Neuronal stem cell (in vitro differentiated cells): ENCODE results near the gene PPFIA1.

Source experiments
- DNase-seq: peaks from one replicate; pipeline ENCODE4 v3.0.0-alpha.2; 2013; ENCODE audit warnings: low spot score
- H2AFZ ChIP-seq: one replicate; pipeline ENCODE4 v1.6.1; 2013; ENCODE audit warnings: mild to moderate bottlenecking, low read length, inconsistent platforms
- H2AK5ac ChIP-seq: 2 replicates; pipeline ENCODE4 v1.6.1; 2013; ENCODE audit warnings: low read depth, mild to moderate bottlenecking, inconsistent platforms, low read length, moderate library complexity, mixed read lengths
- H2BK120ac ChIP-seq: 2 replicates; pipeline ENCODE4 v1.6.1; 2013; ENCODE audit warnings: low read depth, mild to moderate bottlenecking, inconsistent platforms, low read length, moderate library complexity, mixed read lengths
- H2BK12ac ChIP-seq: one replicate; pipeline ENCODE4 v1.6.1; 2013; ENCODE audit warnings: low read length, inconsistent platforms
- H2BK15ac ChIP-seq: 2 replicates; pipeline ENCODE4 v1.6.1; 2013; ENCODE audit warnings: mild to moderate bottlenecking, low read length, inconsistent platforms, mixed read lengths
- H2BK5ac ChIP-seq: one replicate; pipeline ENCODE4 v1.6.1; 2013; ENCODE audit warnings: inconsistent platforms, mild to moderate bottlenecking, low read length, moderate library complexity
- H3K14ac ChIP-seq: one replicate; pipeline ENCODE4 v1.6.1; 2013; ENCODE audit warnings: low read length, inconsistent platforms
- H3K18ac ChIP-seq: 2 replicates; pipeline ENCODE4 v1.6.1; 2013; ENCODE audit warnings: low read length, inconsistent platforms
- H3K23ac ChIP-seq: 2 replicates; pipeline ENCODE4 v1.6.1; 2013; ENCODE audit warnings: low read depth, mild to moderate bottlenecking, mixed read lengths, low read length, inconsistent platforms; ENCODE audit not compliant: poor library complexity
- H3K27ac ChIP-seq: replicated peaks from 3 replicates; pipeline ENCODE4 v1.5.1; 2013; ENCODE audit warnings: low read length, inconsistent platforms
- H3K27me3 ChIP-seq, 3 experiments: 2 replicates each; pipeline ENCODE4 v1.6.1; 2013; ENCODE audit warnings: low read length in 3 of 3, mild to moderate bottlenecking in 2 of 3, inconsistent platforms in 1 of 3, low read depth in 1 of 3, mixed read lengths in 1 of 3, moderate library complexity in 1 of 3; ENCODE audit not compliant: control insufficient read depth in 3 of 3, insufficient read depth in 3 of 3
- H3K36me3 ChIP-seq, 2 donors: replicated peaks in 1 of 2; 2 replicates each; pipeline ENCODE4 v1.6.1; 2013; ENCODE audit warnings: low read length in 2 of 2; ENCODE audit not compliant: control insufficient read depth in 2 of 2, insufficient read depth in 2 of 2
- H3K4ac ChIP-seq: 2 replicates; pipeline ENCODE4 v1.6.1; 2013; ENCODE audit warnings: inconsistent platforms, mild to moderate bottlenecking, low read length, moderate library complexity
- H3K4me1 ChIP-seq, 2 donors: 1 replicate in 1 of 2; 2 replicates in 1 of 2; pipeline ENCODE4 v1.6.1; 2013; ENCODE audit warnings: low read length in 2 of 2, low read depth in 1 of 2; ENCODE audit not compliant: control insufficient read depth in 2 of 2, insufficient read depth in 1 of 2
- H3K4me2 ChIP-seq: one replicate; pipeline ENCODE4 v1.6.1; 2013; ENCODE audit warnings: mild to moderate bottlenecking, low read length, inconsistent platforms; ENCODE audit not compliant: insufficient read depth, poor library complexity, severe bottlenecking
- H3K4me3 ChIP-seq, 2 donors: 2 replicates each; pipeline ENCODE4 v1.5.1; 2013; ENCODE audit warnings: low read length in 2 of 2, mild to moderate bottlenecking in 2 of 2, inconsistent platforms in 1 of 2, moderate library complexity in 1 of 2
- H3K79me1 ChIP-seq: one replicate; pipeline ENCODE4 v1.6.1; 2013; ENCODE audit warnings: low read depth, mild to moderate bottlenecking, inconsistent platforms, low read length, moderate library complexity
- H3K9ac ChIP-seq: one replicate; pipeline ENCODE4 v1.6.1; 2013; ENCODE audit warnings: mild to moderate bottlenecking, low read depth, low read length, inconsistent platforms; ENCODE audit not compliant: poor library complexity
- H3K9me3 ChIP-seq, 2 donors: replicated peaks in 1 of 2; 2 replicates each; pipeline versions ENCODE3 to v1.6.1; 2013; ENCODE audit warnings: low read length in 2 of 2, mild to moderate bottlenecking in 2 of 2, inconsistent platforms in 1 of 2, low read depth in 1 of 2, mixed read lengths in 1 of 2, moderate library complexity in 1 of 2; ENCODE audit not compliant: control insufficient read depth in 2 of 2, insufficient read depth in 1 of 2
- H4K8ac ChIP-seq: one replicate; pipeline ENCODE4 v1.6.1; 2013; ENCODE audit warnings: low read depth, mild to moderate bottlenecking, inconsistent platforms, low read length, moderate library complexity
- H4K91ac ChIP-seq: one replicate; pipeline ENCODE4 v1.6.1; 2013; ENCODE audit warnings: low read length, low read depth, mild to moderate bottlenecking, inconsistent platforms; ENCODE audit not compliant: poor library complexity
- WGBS, 2 donors: extraction: QIAGEN DNeasy Blood & Tissue Kit; methylation state at CpG; one replicate each; pipeline ENCODE4 v1.1.7; 2013; ENCODE audit warnings: missing lambda C conversion rate in 2 of 2, mixed read lengths in 1 of 2; ENCODE audit not compliant: insufficient read length in 2 of 2, insufficient replicate concordance in 1 of 2; ENCODE audit errors: extremely low coverage in 2 of 2; 5-methylcytosine and 5-hydroxymethylcytosine counted together

The PPFIA1 gene

GRCh38 chr11:70376621-70377020 lies 106.1 kb downstream of the PPFIA1 start:
- peaks cover 0 to 2% of the 10 kb centered on the region in 2 donors for H3K9me3 ChIP-seq
- H3K9ac ChIP-seq, result no peak overlapping the region
- no CpG with 5 or more reads among the region's 12 CpGs for WGBS, 2 donors
- H2BK12ac ChIP-seq, result no peak overlapping the region
- no peak overlapping the region for H4K8ac ChIP-seq
- no peak overlapping the region for H3K4ac ChIP-seq
- no peak overlapping the region for H2BK120ac ChIP-seq
- no peak overlapping the region for H3K23ac ChIP-seq
- no peak overlapping the region for H3K4me3 ChIP-seq
- no peak overlapping the region for H3K18ac ChIP-seq
- H3K4me2 ChIP-seq, result no peak overlapping the region
- H2BK5ac ChIP-seq, result no peak overlapping the region
- H3K27ac ChIP-seq, result no peak overlapping the region
- no peaks in the 10 kb centered on the region for H3K79me1 ChIP-seq
- no peak overlapping the region for H4K91ac ChIP-seq
- no peak overlapping the region for H2BK15ac ChIP-seq
- no peak overlapping the region for H2AK5ac ChIP-seq
- no peak for DNase-seq
- H2AFZ ChIP-seq, result no peak overlapping the region
- H3K4me1 ChIP-seq, result no peaks in the 10 kb centered on the region
- H3K27me3 ChIP-seq, result no peaks in the 10 kb centered on the region
- peaks cover 29 to 90% of the 10 kb centered on the region in 2 donors for H3K36me3 ChIP-seq
- no peak overlapping the region for H3K14ac ChIP-seq

GRCh38 chr11:70377645-70378044 lies 107.2 kb downstream of the PPFIA1 start:
- Histone ChIP-seq H3K4me1 (peaks cover 0 to 4% of the 10 kb centered on the region in 2 donors), H4K8ac (no peak overlapping the region), H3K14ac (no peak overlapping the region), H3K36me3 (peaks cover 26 to 93% of the 10 kb centered on the region in 2 donors), H3K27me3 (no peaks in the 10 kb centered on the region), H2BK5ac (no peak overlapping the region), H2AFZ (no peak overlapping the region), H3K27ac (no peak overlapping the region), H3K9ac (no peak overlapping the region), H2AK5ac (no peak overlapping the region), H3K4me3 (no peak overlapping the region), H3K18ac (no peak overlapping the region), H3K4me2 (no peak overlapping the region), H2BK12ac (no peak overlapping the region), H2BK120ac (no peak overlapping the region), H3K23ac (no peak overlapping the region), H2BK15ac (no peak overlapping the region), H3K4ac (no peak overlapping the region), H3K79me1 (no peaks in the 10 kb centered on the region), H4K91ac (no peak overlapping the region), H3K9me3 (peaks cover 0 to 2% of the 10 kb centered on the region in 2 donors)
- no CpG with 5 or more reads among the region's 8 CpGs for WGBS, 2 donors
- no peak for DNase-seq

GRCh38 chr11:70378506-70379134 lies 108.1 kb downstream of the PPFIA1 start:
- WGBS, 2 donors, result no CpG with 5 or more reads among the region's 9 CpGs
- Histone ChIP-seq H2BK120ac (no peak overlapping the region), H3K36me3 (peaks cover 20 to 93% of the 10 kb centered on the region in 2 donors)

GRCh38 chr11:70381350-70381749 lies 110.9 kb downstream of the PPFIA1 start:
- Histone ChIP-seq H3K36me3 (peaks cover 22 to 90% of the 10 kb centered on the region in 2 donors), H3K23ac (no peak overlapping the region), H3K9ac (no peak overlapping the region), H2BK5ac (no peak overlapping the region), H2BK120ac (no peak overlapping the region), H2BK12ac (no peak overlapping the region), H2BK15ac (no peak overlapping the region), H2AK5ac (no peak overlapping the region), H3K4me3 (no peak overlapping the region), H3K18ac (no peak overlapping the region), H3K9me3 (no peaks in the 10 kb centered on the region), H3K27ac (no peak overlapping the region), H4K8ac (no peak overlapping the region), H3K4ac (no peak overlapping the region), H3K79me1 (no peaks in the 10 kb centered on the region), H2AFZ (no peak overlapping the region), H3K4me2 (no peak overlapping the region), H4K91ac (no peak overlapping the region), H3K14ac (no peak overlapping the region), H3K4me1 (peaks cover 0 to 4% of the 10 kb centered on the region in 2 donors), H3K27me3 (no peaks in the 10 kb centered on the region)
- WGBS, 2 donors, result no CpG with 5 or more reads among the region's 8 CpGs
- DNase-seq, result no peak

More at GRCh38 chr11:70378506-70379134, 108.1 kb downstream of the PPFIA1 start:
- Histone ChIP-seq H4K91ac (no peak overlapping the region), H2AK5ac (no peak overlapping the region), H2BK5ac (no peak overlapping the region), H3K4me3 (no peak overlapping the region), H3K79me1 (no peaks in the 10 kb centered on the region), H2AFZ (no peak overlapping the region), H3K27ac (no peak overlapping the region), H3K4me2 (no peak overlapping the region), H3K18ac (no peak overlapping the region), H3K27me3 (no peaks in the 10 kb centered on the region), H2BK15ac (no peak overlapping the region), H3K14ac (no peak overlapping the region), H3K9me3 (no peaks in the 10 kb centered on the region), H3K23ac (no peak overlapping the region), H3K9ac (no peak overlapping the region), H3K4me1 (peaks cover 0 to 4% of the 10 kb centered on the region in 2 donors), H3K4ac (no peak overlapping the region), H4K8ac (no peak overlapping the region), H2BK12ac (no peak overlapping the region)
- DNase-seq, result no peak
